Prostate gland (tissue), 2 donors: ENCODE results near the gene RTN1. TPM values are rescaled to one million over a fixed set of nuclear protein-coding genes. Genes with fewer than 3 reads are reported as not detected.

ENCODE experiments used
- DNase-seq: peaks from one replicate; pipeline ENCODE4 v3.0.0-alpha.2; 2019; ENCODE audit warnings: low spot score
- H3K27ac ChIP-seq, 2 donors: fragments of 200-600 bp; sonication (generic); 2 replicates each; pipeline ENCODE4 v1.5.1; 2017 to 2019
- H3K27me3 ChIP-seq: fragments of 200-600 bp; sonication (generic); replicated peaks from 2 replicates; pipeline ENCODE4 v1.5.1; 2019; ENCODE audit not compliant: insufficient read depth
- H3K36me3 ChIP-seq, 2 donors: fragments of 200-600 bp; sonication (generic); 1 replicate in 1 of 2; 2 replicates in 1 of 2; pipeline versions ENCODE4 v1.5.1 to v1.8.1; 2017 to 2019
- H3K4me1 ChIP-seq: fragments of 200-600 bp; sonication (generic); replicated peaks from 2 replicates; pipeline ENCODE4 v1.5.1; 2019
- H3K4me3 ChIP-seq, 2 donors: fragments of 200-600 bp; sonication (generic); 2 replicates each; pipeline ENCODE4 v1.5.1; 2017 to 2019
- H3K9me3 ChIP-seq: fragments of 200-600 bp; sonication (generic); 2 replicates; pipeline ENCODE4 v1.5.1; 2017
- CTCF ChIP-seq, 4 experiments: fragments of 200-600 bp in 2 of 4; fragments of 450-650 bp in 2 of 4; sonication (generic) in 2 of 4; IDR thresholded peaks; 1 replicate in 3 of 4; 2 replicates in 1 of 4; pipeline ENCODE4 v1.5.1; 2016 to 2019; ENCODE audit warnings: antibody characterized with exemption in 4 of 4, mild to moderate bottlenecking in 2 of 4, moderate library complexity in 2 of 4
- POLR2A ChIP-seq: fragments of 450-650 bp; IDR thresholded peaks from one replicate; pipeline ENCODE4 v1.6.1; 2016; ENCODE audit warnings: antibody characterized with exemption, mild to moderate bottlenecking
- POLR2AphosphoS5 ChIP-seq: sonication (generic); formaldehyde crosslinking; IDR thresholded peaks from one replicate; pipeline ENCODE4 v1.6.1; 2017; ENCODE audit warnings: antibody characterized with exemption
- WGBS: methylation state at CpG from one replicate; pipeline ENCODE4 v1.1.5; 2018; 5-methylcytosine and 5-hydroxymethylcytosine counted together
- intact Hi-C: fragments of 100-400 bp; cut with DNase I; formaldehyde crosslinking; loops from one replicate; pipeline ENCODE4 v1.14.2; 2022
- total RNA-seq, 2 donors: library from RNA; depleted of rRNA; stranded (reverse); fragments of >200 nt; gene quantifications; one replicate each; pipeline ENCODE4 v1.1.0, GENCODE V29; 2016

Gene RTN1
- total RNA-seq, 2 donors from 2014 or later = 21.6 to 121 TPM

DNA sequence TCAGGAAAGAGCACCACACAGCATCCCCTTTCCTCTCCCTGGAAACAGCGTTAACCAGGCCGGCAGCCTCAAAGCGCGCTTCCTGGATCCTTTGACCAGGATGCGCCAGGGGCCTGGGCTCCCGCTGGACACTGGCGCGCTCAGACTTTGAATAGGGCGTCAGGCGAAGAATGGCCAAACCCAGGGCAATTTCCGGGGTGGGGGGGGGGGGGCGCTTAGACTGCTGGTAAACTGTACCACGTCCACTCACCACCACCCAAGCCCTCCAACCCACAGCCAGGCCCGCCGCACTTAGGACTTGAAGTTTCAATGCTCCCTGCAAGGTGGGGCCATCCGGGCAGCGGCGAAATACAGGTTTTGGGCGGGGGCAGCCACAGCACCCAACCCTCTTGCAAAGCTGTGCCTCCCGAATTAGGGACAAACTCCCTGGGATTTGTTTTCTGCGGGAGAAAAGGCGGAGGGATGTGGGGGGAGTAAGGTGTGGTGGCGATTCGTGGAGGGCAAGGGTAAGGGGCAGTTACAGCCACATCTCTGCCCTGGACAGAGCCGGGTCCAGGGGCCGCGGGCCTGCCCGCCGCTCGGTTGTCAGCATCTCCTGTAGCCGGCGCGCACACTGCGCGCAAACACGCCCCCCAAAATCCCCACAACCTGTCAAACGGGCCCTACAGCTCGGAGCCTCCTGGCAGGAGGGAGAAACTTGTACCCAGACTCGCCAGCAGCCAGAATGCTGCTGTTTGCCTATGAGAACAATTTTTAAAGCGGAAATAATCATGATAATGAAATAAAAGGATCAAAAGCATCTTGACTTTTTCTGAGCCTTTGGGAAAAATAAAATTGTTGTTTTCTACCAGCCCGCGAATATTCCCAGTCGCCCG, 958 bp downstream of the RTN1 start:
- 11% methylated on average over 43 of the region's 44 CpGs for WGBS
- TF ChIP-seq CTCF (IDR thresholded peaks at IDR 0.05) = no peak
- no peak for TF ChIP-seq POLR2A
- no peak for TF ChIP-seq POLR2AphosphoS5
- no peak for DNase-seq
- no peak overlapping the region for H3K27ac ChIP-seq
- H3K27me3 ChIP-seq = no peaks in the 10 kb centered on the region
- H3K4me3 ChIP-seq = peak overlapping the region; percentile 53 to 66
- no peaks in the 10 kb centered on the region for H3K4me1 ChIP-seq
- no peaks in the 10 kb centered on the region for H3K36me3 ChIP-seq
- intact Hi-C loops = no loop called here
- no peaks in the 10 kb centered on the region for H3K9me3 ChIP-seq

- Histone ChIP-seq H3K36me3 (no peaks in the 10 kb centered on the region), H3K4me3 (no peak overlapping the region), H3K27me3 (no peaks in the 10 kb centered on the region), H3K27ac (no peak overlapping the region), H3K4me1 (no peaks in the 10 kb centered on the region), H3K9me3 (no peaks in the 10 kb centered on the region)
- 51% methylated on average over 3 of the region's 3 CpGs for WGBS
- intact Hi-C loops = no loop called here
- DNase-seq = no peak
- no peak for TF ChIP-seq POLR2AphosphoS5
- TF ChIP-seq POLR2A = no peak
- no peak for TF ChIP-seq CTCF (IDR thresholded peaks at IDR 0.05)
Observed at GRCh38 chr14:59868021-59868420, 2.6 kb downstream of the RTN1 start.

DNA sequence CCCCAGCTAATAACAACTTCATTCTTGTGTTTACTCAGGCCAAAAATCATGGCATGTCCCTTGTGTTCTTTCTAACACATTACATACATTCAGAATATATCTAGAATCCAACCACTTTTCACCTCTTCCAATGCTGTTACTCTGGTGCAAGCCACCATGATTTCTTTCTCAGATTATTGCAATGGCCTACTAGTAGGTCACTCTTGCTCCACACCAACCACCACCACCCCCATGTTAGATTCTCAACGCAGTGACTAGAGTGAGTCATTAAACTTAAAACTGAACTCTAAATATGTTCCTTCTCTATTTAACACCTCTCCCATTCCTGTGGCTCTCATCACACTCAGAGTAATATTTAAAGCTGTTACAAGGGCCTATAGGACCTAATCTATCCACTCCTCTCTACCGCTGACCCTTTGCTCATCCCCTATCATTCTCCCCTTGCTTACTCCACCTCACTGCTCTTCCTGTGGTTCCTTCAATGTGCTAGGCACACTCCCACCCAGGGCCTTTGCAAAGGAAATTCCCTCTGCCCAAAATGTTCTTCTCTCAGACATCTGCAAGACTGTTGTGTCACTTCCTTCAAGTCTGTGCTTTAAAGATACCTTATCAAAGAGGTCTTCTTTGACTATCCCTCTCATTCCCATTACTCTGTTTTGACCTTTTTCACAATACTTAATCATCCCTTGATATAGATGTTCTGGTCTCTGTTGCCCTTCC, 6.6 kb downstream of the RTN1 start:
- no peak for DNase-seq
- Histone ChIP-seq H3K9me3 (no peaks in the 10 kb centered on the region), H3K27ac (no peak overlapping the region), H3K36me3 (no peaks in the 10 kb centered on the region), H3K27me3 (no peaks in the 10 kb centered on the region), H3K4me1 (no peaks in the 10 kb centered on the region), H3K4me3 (no peak overlapping the region)
- 91% methylated on average over 2 of the region's 2 CpGs for WGBS
- no peak for TF ChIP-seq POLR2AphosphoS5
- intact Hi-C loops = no loop called here

DNA sequence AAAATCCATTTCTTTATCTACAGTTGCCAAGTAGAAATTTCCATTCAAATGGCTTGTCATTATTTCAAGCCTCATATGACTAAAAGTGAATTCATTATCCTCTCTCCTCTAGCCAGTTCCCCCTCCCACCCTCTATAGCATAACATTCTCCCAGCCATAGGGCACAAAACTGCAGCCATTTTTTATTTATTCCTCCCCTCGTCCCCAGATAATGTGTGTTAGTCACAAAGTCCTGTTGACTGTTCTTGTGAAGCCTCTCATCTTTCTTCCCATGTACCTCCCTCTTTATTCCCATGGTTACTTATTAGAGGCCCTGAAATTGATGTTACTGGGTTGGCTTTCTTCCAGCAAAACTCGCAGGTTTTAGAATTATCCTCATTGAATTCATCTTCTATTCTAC, 13.2 kb downstream of the RTN1 start:
- no peak for DNase-seq
- WGBS = 76% methylated on average over 2 of the region's 2 CpGs

GRCh38 chr14:59852350-59852749, 18.2 kb downstream of the RTN1 start:
- Histone ChIP-seq H3K4me3 (no peak overlapping the region), H3K27ac (no peak overlapping the region), H3K4me1 (no peaks in the 10 kb centered on the region), H3K27me3 (no peaks in the 10 kb centered on the region), H3K36me3 (no peaks in the 10 kb centered on the region), H3K9me3 (no peaks in the 10 kb centered on the region)
- DNase-seq = no peak
- no peak for TF ChIP-seq POLR2A
- TF ChIP-seq POLR2AphosphoS5 = no peak
- no peak for TF ChIP-seq CTCF (IDR thresholded peaks at IDR 0.05)
- WGBS = 48% methylated on average over 2 of the region's 2 CpGs
- intact Hi-C loops = no loop called here

More for the DNA sequence above, 13.2 kb downstream of the RTN1 start:
- Histone ChIP-seq H3K27me3 (no peaks in the 10 kb centered on the region), H3K9me3 (no peaks in the 10 kb centered on the region), H3K27ac (no peak overlapping the region), H3K4me1 (no peaks in the 10 kb centered on the region), H3K4me3 (no peak overlapping the region), H3K36me3 (no peaks in the 10 kb centered on the region)
- intact Hi-C loops = no loop called here
- TF ChIP-seq CTCF (IDR thresholded peaks at IDR 0.05) = no peak
